Skeletal muscle tissue (tissue), 4 donors: ENCODE results near the gene ARHGEF7. TPM values are rescaled to one million over a fixed set of nuclear protein-coding genes. Genes with fewer than 3 reads are reported as not detected.
"Not testable (repeated sequence)": the region's sequence is repeated elsewhere in the genome, so short reads cannot be mapped to it uniquely, and the experiment has no call there.

Experiments used
- H3K27ac ChIP-seq: one replicate; pipeline ENCODE4 v1.7.0; 2013; ENCODE audit warnings: mild to moderate bottlenecking, low read depth, low read length, inconsistent platforms
- H3K27me3 ChIP-seq, 3 donors: one replicate each; pipeline ENCODE4 v1.7.0; 2013; ENCODE audit warnings: low read length in 3 of 3; ENCODE audit not compliant: control insufficient read depth in 3 of 3, insufficient read depth in 3 of 3
- H3K36me3 ChIP-seq, 3 donors: one replicate each; pipeline ENCODE4 v1.7.0; 2013; ENCODE audit warnings: low read length in 3 of 3; ENCODE audit not compliant: control insufficient read depth in 3 of 3, insufficient read depth in 3 of 3
- H3K4me1 ChIP-seq, 3 donors: one replicate each; pipeline ENCODE4 v1.7.0; 2013; ENCODE audit warnings: low read length in 3 of 3, mild to moderate bottlenecking in 3 of 3; ENCODE audit not compliant: control insufficient read depth in 3 of 3, insufficient read depth in 3 of 3
- H3K4me3 ChIP-seq, 3 donors: one replicate each; pipeline ENCODE4 v1.7.0; 2013; ENCODE audit warnings: low read length in 3 of 3
- H3K9ac ChIP-seq, 3 donors: one replicate each; pipeline ENCODE4 v1.7.0; 2013; ENCODE audit warnings: low read length in 3 of 3, mild to moderate bottlenecking in 3 of 3, moderate library complexity in 2 of 3, low read depth in 1 of 3
- H3K9me3 ChIP-seq, 3 donors: one replicate each; pipeline ENCODE4 v1.7.0; 2013; ENCODE audit warnings: low read length in 3 of 3; ENCODE audit not compliant: control insufficient read depth in 3 of 3
- total RNA-seq: library from RNA; depleted of rRNA; stranded (reverse); fragments of >200 nt; gene quantifications from one replicate; pipeline ENCODE4 v1.2.3, GENCODE V29; 2014
- donor health status: Osteomylitis.

The ARHGEF7 gene
- 99.7 TPM for total RNA-seq

- Histone ChIP-seq H3K9me3 (no peaks in the 10 kb centered on the region), H3K9ac (peak within 1 kb of the TSS; percentile 77 to 86 (median 82)), H3K27ac (peak within 1 kb of the TSS; percentile 85), H3K27me3 (peaks cover 2 to 9% (median 7%) of the 10 kb centered on the region in 3 donors), H3K4me1 (peaks cover 8 to 12% (median 11%) of the 10 kb centered on the region in 3 donors), H3K4me3 (peak within 1 kb of the TSS; percentile 74 to 80 (median 78)), H3K36me3 (no peaks in the 10 kb centered on the region)
Observed at GRCh38 chr13:111115061-111115964, at the start of gene ARHGEF7. Gene ARHGEF7 (plus strand): TSS chr13:111115310. CDS start chr13:111115527, 217 bp downstream.

- Histone ChIP-seq H3K4me3 (no peak overlapping the region), H3K9me3 (no peaks in the 10 kb centered on the region), H3K27ac (no peak overlapping the region), H3K36me3 (no peaks in the 10 kb centered on the region), H3K27me3 (peaks cover 0 to 2% (median 0%) of the 10 kb centered on the region in 3 donors), H3K4me1 (peaks cover 8 to 27% (median 9%) of the 10 kb centered on the region in 3 donors), H3K9ac (no peak overlapping the region)
Observed at GRCh38 chr13:111065698-111066097, 49.4 kb upstream of the ARHGEF7 start.

- Histone ChIP-seq H3K4me3 (no peak overlapping the region), H3K9me3 (no peaks in the 10 kb centered on the region), H3K27me3 (peaks cover 0 to 2% (median 0%) of the 10 kb centered on the region in 3 donors), H3K27ac (no peak overlapping the region), H3K36me3 (no peaks in the 10 kb centered on the region), H3K9ac (no peak overlapping the region), H3K4me1 (peaks cover 6 to 22% (median 7%) of the 10 kb centered on the region in 3 donors)
Observed at GRCh38 chr13:111066544-111066943, 48.6 kb upstream of the ARHGEF7 start.

- Histone ChIP-seq H3K27ac (no peak overlapping the region), H3K4me1 (peaks cover 2 to 13% (median 4%) of the 10 kb centered on the region in 3 donors), H3K9ac (no peak overlapping the region), H3K4me3 (peak overlapping the region in 2 of 3 donors; percentile 67 to 83), H3K9me3 (no peaks in the 10 kb centered on the region), H3K36me3 (no peaks in the 10 kb centered on the region), H3K27me3 (peaks cover 0 to 2% (median 0%) of the 10 kb centered on the region in 3 donors)
Observed at GRCh38 chr13:111068009-111068350, 47.1 kb upstream of the ARHGEF7 start.

- H3K36me3 ChIP-seq, H3K4me1 ChIP-seq, H3K4me3 ChIP-seq, H3K9me3 ChIP-seq, H3K27me3 ChIP-seq, H3K27ac ChIP-seq, H3K9ac ChIP-seq: not testable (repeated sequence)
Observed at GRCh38 chr13:111071120-111071519, 44.0 kb upstream of the ARHGEF7 start.

- not testable (repeated sequence) for H3K27ac ChIP-seq, H3K4me3 ChIP-seq, H3K27me3 ChIP-seq, H3K9me3 ChIP-seq, H3K9ac ChIP-seq, H3K4me1 ChIP-seq, H3K36me3 ChIP-seq
Observed at GRCh38 chr13:111071526-111071925, 43.6 kb upstream of the ARHGEF7 start.

- no peak overlapping the region for H3K4me3 ChIP-seq
- H3K36me3 ChIP-seq: no peaks in the 10 kb centered on the region
- no peak overlapping the region for H3K27ac ChIP-seq
- H3K4me1 ChIP-seq: no peaks in the 10 kb centered on the region
- no peaks in the 10 kb centered on the region for H3K27me3 ChIP-seq
- peaks cover 0 to 4% (median 3%) of the 10 kb centered on the region in 3 donors for H3K9me3 ChIP-seq
- H3K9ac ChIP-seq: no peak overlapping the region
Observed at GRCh38 chr13:111074826-111075225, 40.3 kb upstream of the ARHGEF7 start.

GRCh38 chr13:111076155-111077013 lies 38.7 kb upstream of the ARHGEF7 start:
- Histone ChIP-seq H3K27ac (no peak overlapping the region), H3K9ac (no peak overlapping the region), H3K27me3 (no peaks in the 10 kb centered on the region), H3K36me3 (no peaks in the 10 kb centered on the region), H3K4me3 (no peak overlapping the region), H3K9me3 (peaks cover 0 to 4% (median 3%) of the 10 kb centered on the region in 3 donors), H3K4me1 (no peaks in the 10 kb centered on the region)

- no peak overlapping the region for H3K9ac ChIP-seq
- no peaks in the 10 kb centered on the region for H3K36me3 ChIP-seq
- no peaks in the 10 kb centered on the region for H3K27me3 ChIP-seq
- no peak overlapping the region for H3K27ac ChIP-seq
- H3K9me3 ChIP-seq: peaks cover 0 to 4% (median 3%) of the 10 kb centered on the region in 3 donors
- no peaks in the 10 kb centered on the region for H3K4me1 ChIP-seq
- H3K4me3 ChIP-seq: no peak overlapping the region
Observed at GRCh38 chr13:111079375-111079774, 35.7 kb upstream of the ARHGEF7 start.

- Histone ChIP-seq H3K9me3 (peaks cover 0 to 2% (median 2%) of the 10 kb centered on the region in 3 donors), H3K4me3 (no peak overlapping the region), H3K9ac (no peak overlapping the region), H3K4me1 (no peaks in the 10 kb centered on the region), H3K27ac (no peak overlapping the region), H3K36me3 (no peaks in the 10 kb centered on the region), H3K27me3 (no peaks in the 10 kb centered on the region)
Observed at GRCh38 chr13:111080642-111081041, 34.5 kb upstream of the ARHGEF7 start.
